AG08396 (cell line): ENCODE measurements around the gene NFIB.

Experiments used
- DNase-seq: peaks from one replicate; pipeline ENCODE4 v3.0.0; 2012; ENCODE audit warnings: low spot score, mixed read lengths

NFIB gene

DNA sequence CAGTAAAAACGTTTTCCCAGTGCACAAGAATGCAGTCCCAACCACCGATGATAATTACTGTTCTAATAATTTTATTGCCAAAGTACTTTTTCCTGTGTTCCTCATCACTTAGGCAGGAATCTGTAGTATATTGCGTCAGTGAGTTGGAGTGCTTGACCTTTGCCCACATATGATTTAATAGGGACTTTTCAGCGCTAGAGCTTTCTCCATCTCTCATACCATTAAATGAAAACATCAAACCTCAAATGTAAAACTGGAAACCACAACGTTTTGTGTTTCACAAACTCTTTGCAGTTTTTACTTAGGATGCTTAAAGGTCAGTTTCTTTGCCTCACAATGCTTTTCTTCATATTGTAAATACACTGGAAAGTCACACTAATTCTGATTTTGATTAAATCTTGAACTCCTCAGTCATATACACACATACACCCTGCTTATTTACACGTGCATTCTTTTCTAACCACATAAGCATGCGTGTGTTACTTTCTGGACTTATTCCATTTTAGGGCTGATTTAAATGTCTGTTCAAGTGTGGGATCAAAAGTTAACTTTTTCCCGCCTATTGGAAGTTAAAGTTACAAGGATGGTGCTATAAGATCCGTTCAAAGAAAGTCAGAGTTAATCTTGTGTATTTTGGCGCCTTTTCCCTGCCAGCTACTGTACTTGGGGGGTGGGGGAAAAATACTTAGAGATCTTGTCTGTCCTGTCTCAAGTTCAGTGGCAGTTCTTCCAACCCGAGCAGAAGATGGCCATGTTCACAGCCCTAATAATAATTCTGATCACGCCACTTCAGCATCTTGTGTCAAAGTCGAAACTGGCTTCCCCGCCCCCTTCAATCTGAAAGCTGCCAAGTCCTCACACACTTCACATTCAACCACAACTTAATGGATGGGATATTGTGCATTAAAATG lies 6.6 kb upstream of the NFIB start:
- DNase-seq = peak; percentile 50

DNA sequence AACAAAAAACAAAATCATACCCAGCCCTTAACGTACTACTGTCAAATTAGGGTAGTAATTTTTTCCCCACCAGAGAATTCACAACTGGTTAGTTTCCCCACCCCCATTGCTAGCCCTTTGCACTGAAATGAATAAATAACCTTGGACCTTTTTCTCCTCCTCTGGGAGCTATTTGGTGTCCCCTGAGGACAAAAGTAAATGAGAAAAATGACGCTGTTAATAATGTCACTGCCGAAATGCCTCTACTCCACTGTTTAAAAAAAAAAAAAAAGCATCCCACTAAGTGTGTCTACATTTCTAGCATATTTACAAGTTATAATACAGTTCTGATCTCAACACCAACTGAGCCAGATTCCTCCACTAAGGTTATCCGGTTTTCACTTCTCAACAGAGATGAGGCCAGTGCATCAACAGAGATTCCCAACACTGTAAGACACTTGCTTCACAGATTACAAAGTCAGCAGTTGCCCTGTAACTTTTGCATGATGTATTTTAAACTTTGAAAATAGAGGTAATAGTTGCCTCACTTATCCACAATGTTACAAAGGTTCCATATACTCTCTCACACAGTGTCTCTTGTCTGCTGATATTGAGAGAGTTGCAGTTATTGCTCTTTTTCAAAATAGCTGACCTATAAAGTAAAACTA lies 5.1 kb upstream of the NFIB start:
- no peak for DNase-seq

DNA sequence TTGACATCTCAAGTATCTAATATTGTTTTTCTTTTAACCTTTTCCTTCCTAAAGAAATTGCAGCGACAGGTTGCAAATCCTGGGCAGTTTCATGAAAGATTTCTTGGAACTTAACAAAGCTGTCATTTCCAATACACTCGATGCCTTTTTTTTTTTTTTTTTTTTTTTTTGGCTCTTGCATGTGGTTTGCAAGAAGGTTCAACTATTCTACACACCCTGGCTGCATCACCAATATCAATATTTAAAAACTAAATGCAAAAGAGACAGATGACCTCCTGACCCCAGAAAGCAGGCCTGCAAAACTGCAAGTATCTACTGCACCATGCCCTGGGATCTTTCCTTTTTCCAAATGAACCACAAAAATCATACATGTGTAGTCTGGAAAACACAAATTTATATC lies 4.4 kb upstream of the NFIB start:
- no peak for DNase-seq

DNA sequence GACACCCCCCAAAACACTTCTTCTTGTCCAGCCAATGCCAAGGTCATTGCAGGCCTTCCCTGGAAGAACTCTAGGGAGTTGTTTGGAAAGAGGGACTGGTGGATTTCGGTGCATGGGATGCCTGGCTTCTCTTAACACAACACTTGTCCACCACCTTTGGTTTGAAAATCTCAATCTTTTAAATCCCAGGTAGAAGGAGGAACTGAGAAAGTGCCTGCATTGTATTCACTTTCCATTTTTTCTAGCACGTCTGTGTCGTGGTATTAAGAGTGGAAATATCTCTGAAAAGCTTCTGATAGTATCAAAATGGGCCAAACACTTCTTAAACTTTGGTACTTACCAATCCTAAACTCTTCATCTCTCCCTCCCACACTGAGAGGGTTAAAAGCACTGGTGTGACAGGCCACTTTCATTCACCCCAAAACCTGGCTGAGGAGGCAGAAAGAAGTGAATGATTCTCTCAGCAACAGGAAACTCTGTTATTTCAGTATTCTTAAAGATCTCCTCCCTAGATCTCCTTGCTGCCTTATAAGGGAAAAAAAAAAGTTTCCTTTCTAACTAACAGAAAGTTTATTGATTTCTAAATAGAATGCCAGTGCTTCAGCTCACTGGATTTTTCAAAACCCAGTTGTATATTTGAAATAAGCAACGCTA lies 3.9 kb upstream of the NFIB start:
- DNase-seq = no peak

DNA sequence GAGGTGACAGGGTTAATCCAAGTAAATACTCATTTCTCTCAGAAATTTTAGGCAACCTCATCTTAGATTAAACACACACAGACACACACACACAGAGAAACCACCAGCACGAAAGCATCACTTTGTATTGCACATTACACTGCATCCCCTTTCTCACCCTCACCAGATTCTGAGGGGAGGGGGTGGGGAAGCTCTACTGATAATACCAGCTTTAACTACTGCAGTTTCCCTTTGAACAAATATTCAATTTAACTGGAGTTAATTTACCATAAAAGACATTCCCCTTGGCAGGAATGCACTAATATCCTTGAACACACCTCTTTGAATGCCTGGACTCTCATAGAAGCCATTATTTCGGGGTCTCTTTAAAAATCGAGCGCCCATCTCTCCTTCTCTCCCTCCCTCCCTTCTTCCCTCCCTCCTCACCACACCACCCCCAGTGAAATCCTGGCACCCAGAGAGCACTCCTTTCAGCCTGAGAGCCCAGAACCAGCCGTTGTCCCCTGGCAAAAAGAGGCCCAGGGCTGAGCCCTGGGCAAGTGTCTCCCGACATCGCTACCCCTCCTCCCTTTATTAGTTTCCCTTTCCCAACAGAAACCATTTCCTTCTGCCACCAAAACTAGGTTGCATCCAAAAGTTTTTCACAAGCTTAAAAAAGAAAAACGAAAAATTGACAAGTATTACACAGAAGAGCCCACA lies 2.8 kb upstream of the NFIB start:
- no peak for DNase-seq

DNA sequence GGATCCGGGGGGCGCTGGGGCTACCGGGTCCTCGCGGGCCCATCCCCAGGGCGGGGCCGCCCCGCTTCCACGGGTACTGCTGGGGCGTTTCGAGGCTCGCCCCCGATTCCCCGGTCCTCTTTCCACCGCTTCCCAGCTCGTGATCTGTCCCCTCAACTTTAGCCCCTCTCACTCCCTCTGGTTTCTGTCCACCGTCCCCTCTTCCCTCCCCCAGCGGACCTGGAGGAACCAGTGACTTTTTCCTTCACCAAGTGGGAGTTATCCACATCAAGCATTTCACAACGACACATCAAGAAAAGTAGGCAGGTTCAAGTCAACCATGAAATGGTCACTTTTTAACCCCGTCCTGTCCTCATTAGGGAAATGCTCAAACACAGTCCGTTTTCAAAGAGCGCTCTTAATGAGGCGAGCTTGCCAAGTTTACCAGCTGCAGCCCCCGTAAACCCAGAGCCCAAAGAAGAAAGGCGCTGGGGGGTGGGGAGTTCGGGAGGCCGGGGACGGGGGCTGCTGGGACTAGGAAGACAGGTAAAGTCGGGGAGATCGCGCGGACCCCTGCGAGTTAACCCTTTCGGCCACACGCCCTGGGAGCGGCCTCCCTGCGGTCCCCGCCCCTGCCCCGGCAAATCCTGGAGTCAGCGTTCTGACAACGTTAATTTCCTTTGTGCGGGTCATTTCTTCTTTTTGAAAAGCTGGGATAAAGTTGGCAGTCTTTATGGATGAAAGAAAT lies 2.1 kb upstream of the NFIB start:
- peak; percentile 16 for DNase-seq

DNA sequence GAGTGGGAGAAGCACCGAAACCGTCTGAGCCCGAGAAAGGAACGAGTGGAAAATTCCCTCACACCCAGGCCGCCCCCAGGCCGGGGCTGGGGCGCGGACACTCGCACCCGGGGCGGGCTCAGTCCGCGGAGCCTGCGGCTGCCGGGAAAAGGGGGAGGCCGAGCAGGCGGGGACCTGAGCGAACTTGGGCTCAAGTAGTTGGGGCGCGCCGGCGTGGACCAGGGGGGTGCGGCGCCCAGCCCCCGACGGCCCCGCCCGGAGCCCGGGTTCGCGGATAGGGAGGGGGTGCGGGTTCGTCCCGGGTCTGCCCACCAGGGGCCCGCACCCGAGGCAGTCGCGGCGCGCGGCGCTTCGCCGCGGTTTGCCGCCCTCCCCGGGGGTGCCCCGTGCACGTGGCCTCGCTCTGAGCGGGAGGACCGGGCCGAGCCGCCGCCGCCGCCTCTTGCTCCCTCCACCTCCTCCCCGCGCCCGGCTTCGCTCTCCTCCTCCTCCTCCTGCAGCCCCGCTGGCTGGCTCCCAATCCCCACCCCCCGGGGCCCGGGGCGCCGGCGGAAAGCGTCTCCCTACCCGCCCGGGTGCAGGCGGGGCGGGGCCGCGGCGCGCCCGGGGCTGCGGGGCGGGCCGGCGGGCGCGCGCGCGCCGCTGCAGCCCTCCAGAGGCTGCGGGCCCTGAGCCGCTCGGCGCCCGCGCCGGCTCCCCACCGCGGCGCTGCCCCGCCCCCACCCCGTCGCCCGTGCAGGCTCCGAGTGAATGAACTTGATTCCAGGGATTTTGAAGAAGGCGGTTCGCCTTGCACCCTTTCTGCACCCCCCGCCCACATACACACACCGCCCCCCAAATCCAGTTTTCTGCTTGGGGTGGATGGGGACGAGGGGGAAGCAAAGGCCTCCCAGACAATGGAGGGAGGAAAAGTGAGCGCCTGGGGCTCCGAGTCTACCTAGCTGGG lies 1.3 kb upstream of the NFIB start:
- peak; percentile 64 for DNase-seq

DNA sequence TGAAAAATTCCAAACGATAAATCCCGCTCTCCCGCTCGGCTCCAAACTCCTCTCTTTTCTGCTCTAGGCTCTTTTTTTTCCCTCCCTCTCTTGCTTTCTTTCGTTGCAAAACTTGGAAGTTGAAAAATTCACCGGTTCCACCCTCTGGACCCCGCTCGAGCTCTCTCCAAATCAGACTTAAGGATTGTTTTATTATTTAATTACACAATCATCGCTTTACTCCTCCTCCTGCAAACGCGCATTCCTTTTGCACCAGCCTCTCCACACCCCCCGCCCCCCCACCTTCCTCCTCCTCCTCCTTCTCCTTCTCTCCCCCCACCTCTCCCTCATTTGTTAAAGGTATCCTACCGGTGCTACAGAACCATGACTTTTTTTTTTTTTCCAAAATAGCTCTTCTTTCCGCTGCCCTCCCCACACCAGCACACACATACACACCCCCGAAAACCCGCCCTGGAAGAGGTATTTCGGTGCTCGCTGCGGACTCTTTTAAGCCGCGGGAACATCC lies 535 bp upstream of the NFIB start:
- DNase-seq = peak; percentile 68

DNA sequence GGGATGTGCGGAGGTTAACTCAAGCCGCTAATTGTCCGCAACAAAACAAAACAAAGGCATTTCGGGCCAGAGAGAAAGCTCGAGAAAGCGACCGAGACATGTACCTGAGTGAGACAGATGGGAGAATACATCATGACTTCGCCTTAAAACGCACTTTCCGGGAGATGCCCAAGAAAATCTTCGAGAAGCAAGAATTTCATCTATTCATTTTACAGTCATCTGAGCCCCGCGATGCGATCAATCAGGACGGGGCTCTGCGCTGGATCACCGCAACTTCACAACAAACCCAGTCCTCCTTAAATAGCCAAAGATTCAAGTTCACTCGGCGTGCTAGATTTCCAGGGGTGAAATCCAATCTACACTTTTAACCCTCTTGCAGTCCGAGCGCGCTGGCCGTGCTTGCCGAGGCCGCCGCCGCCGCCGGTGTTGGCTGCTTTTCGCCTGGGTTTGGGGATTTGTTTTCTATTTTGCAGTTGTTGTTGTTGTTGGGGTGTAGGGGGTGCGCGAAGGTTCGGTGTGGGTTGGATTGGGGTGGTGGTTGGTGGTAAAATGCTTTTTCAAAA lies 482 bp downstream of the NFIB start:
- peak; percentile 35 for DNase-seq

DNA sequence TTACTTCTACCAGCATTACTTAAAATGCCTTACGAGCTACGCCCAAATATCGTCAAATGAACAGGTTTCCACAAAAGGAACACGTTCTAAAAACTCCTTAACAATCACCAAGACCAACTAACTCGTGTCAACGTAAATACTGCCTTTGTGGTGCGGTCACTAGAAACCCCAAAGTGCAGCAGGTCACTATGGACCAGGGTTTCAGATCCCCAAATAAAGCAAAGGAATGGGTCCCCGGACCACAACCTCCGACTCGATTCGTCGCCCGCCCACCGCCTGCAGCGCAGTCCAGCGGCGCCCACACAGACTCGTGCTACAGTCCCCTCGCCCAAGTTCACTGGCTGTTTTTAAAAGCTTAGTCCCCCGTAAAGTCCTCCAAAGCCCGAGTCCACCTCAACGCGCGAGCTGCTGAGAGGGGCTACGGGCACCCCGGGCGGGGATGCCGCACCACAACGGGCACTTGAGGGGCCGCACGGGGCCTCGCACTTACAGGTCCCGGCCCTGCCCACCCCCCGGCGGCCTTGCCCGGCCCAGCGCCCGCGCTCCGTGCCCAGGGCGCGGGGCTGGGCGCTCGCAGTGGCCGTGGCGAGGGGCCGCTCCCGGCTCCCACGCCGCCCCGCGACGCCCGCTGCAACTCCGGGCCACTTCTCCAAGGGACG lies 1.1 kb downstream of the NFIB start:
- DNase-seq = no peak

DNA sequence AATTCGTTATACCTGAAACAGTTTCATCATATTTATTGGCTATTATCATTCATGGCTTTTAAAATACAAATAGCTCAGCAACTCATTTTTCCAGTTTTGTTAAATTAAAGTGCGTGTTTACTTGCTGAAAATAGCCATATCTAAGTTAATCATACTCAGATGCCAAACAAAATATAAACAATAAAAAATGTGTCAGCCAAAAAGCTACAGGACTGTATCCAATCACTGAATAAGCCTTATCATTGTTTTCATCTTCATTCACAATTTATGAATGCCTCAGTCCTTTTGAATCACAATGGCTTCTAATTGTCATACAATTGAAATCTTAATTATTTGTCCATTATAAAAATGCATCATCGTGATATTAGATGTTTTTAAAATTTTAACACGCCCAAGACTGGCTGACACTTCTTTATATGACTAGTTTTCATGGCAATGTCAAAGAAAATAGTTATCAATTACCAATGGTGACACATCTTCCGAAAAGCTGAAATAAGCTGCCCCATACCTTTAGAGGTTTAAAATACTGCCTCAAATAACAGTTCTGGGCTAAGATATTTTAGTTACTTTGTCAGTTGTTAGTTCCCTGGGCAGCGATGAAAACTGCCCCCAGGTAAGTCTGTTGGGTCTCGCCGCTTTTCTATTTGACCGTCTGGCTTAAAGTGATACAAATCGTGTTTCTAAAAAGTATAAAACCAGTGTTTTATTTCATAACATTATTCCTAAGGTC lies 1.8 kb downstream of the NFIB start:
- no peak for DNase-seq

DNA sequence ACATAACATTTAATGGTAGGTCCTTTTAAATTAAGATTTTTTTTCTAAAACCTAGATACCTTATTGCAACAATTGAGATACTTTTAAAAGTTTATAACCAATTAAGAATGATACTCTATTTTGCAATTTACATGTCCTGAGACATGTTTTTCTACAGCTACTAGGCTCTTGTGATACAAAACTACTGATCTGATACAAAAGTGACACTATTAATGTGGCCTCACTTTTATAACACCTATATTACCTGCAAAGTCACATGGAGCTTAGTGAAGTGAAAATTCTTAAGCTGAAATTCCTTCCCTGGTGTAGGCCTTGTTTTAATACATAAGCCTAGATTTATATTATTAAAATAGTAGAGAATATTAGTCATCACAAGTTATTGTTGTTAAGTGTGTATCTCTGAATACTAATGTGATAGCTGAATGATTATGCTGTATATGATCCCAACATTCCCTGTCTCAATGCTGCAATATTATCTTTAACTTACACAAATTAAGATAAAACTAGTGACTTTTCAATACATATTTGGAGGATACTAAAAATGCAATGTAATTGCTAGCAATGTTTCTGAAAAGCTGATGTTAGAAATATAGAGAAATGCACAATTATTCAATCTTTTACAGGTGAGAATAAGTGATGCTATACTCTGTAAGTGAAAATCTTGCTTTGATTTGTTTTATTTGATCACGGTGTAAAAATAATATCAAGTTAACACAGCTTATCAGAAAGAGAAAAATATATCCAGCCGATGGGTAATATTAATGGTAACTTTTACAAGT lies 2.6 kb downstream of the NFIB start:
- DNase-seq = no peak

DNA sequence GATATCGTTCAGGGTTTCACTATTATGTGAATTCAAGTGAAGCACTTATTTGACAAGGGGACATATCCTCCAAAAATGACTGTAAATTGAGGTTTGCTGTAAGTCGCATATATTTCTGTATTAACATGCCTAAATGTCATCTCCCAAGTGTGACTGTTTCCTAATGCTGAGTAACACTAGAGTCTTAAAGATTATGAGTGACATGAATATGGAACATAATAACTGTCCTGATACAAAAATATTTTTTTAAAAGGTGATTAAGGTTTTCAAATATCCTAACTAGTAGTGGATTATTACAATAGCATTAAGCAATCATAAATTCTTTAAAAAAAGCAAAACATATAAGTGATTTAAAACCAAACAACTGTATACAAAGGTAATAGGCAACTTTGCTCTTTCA lies 3.6 kb downstream of the NFIB start:
- no peak for DNase-seq

DNA sequence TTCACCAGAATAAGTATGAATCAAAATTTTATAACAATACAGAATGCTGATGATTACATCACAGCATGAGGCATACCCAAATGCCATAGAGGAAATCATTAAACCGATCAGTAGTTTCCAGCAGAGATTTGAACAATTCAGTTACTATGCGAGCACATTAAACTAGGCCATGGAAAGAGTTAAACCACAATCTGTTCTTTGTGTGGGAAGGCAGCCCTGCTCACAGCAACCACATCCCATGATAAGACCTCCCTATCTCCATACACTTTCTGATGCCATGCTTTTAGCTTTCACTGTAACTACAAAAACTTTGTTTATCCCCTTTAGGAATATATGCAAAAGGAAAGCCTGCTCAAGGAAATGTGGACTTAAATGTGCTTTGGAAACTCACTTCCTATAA lies 4.5 kb downstream of the NFIB start:
- no peak for DNase-seq

DNA sequence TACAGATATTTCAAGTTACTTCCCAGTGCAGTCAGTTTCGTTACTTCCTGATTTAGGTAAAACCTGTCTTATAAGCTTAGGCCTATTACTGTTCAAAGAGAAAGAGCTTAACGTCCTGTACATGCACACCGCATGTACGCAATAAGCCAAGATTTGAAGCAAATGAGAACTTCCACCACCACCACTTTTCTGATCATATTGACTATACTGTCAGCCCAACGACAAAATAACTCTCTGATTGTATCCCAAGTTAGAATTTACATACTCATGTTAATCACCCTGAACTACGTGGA lies 5.1 kb downstream of the NFIB start:
- DNase-seq = no peak

DNA sequence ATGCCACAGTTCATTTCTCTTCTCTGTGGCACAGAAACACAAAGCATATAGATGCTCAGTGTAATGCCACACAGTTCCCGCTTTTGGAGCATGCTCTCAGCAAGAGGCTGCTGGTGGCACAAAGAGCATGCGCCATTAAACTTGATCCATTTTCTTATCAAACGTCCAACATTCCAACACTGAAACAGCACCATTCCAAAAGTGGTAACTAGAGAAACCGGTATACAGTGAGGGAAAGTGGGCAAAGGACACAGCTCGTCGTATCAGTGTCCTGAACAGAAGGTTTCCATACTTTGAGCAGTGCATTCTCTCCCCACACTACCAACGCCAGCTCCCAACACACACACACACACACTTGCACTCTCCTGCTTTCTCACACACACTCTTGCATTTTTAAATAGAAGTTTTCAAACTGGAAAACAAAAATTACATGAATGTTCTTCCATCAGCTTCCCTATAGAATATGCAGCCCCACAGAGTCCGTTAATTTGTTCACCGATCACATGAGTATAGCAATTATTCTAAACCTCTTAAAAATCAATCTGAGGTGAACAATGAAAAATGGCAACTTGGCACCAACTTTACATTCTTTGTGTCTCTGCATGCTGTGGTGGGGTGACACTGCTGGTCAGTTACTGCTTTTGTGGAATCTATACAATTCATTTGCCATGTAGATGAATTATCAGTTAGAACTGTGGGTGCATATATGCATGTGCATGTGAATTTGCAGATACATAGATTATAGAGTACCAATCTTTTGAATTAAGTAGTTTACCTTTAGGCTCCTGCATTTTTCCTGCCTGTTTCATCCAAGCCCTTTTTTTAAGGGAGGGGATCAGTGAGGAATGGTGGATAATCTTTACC lies 5.7 kb downstream of the NFIB start:
- DNase-seq = no peak
